AG09309 (cell line): ENCODE measurements around the gene MIS18BP1.

Experiments used
- DNase-seq: peaks from one replicate; pipeline ENCODE4 v3.0.0-alpha.2; 2010; ENCODE audit warnings: low read depth
- H3K4me3 ChIP-seq: 2 replicates; pipeline ENCODE4 v1.5.1; 2011; ENCODE audit warnings: mild to moderate bottlenecking, low read depth, low read length, moderate library complexity; ENCODE audit not compliant: control insufficient read depth
- TF ChIP-seq, protein P1 (sequence below): IDR thresholded peaks from 2 replicates; pipeline ENCODE4 v1.5.1; 2011; ENCODE audit warnings: mild to moderate bottlenecking, low read depth, low read length, inconsistent platforms; ENCODE audit not compliant: insufficient read depth, control insufficient read depth; ENCODE audit errors: missing control alignments

Gene MIS18BP1

DNA sequence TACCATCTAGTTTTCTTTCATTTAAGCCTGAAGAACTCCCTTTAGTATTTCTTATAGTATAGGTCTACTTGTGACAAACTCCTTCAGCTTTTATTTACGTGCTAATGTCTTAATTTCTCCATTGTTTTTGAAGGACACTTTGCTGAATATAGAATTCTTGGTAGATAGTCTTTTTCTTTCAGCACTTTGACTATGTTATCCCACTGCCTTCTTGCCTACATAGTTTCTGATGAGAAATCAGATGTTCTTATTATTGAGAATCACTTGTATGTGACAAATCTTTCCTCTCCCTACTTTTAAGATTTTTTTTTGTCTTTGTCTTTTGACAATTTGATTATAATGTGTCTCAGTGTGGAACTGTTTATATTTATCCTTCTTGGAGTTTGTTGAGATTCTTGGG, 5.1 kb upstream of the MIS18BP1 start:
- H3K4me3 ChIP-seq = no peak overlapping the region
- TF ChIP-seq, protein P1, sequence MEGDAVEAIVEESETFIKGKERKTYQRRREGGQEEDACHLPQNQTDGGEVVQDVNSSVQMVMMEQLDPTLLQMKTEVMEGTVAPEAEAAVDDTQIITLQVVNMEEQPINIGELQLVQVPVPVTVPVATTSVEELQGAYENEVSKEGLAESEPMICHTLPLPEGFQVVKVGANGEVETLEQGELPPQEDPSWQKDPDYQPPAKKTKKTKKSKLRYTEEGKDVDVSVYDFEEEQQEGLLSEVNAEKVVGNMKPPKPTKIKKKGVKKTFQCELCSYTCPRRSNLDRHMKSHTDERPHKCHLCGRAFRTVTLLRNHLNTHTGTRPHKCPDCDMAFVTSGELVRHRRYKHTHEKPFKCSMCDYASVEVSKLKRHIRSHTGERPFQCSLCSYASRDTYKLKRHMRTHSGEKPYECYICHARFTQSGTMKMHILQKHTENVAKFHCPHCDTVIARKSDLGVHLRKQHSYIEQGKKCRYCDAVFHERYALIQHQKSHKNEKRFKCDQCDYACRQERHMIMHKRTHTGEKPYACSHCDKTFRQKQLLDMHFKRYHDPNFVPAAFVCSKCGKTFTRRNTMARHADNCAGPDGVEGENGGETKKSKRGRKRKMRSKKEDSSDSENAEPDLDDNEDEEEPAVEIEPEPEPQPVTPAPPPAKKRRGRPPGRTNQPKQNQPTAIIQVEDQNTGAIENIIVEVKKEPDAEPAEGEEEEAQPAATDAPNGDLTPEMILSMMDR = no peak
- no peak for DNase-seq

DNA sequence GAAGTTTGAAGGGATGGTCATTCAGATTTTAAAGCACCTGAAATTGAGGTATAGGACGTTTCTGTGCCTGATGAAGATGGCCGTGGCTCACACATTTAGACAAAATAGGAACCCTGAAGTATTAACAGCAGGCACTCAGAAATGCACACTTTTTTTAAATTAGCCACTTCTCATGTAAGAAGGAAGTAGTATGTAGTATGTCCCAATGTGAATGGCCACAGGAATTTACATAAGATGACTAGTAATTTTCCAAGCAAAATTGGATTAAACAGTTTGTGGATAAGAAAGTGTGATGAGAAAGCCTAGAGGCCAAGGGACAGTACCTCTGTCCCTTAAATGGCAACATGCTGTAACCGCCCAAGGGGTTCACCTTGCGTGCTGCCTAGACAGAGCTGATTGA, 1.8 kb upstream of the MIS18BP1 start:
- TF ChIP-seq, protein P1 = no peak
- DNase-seq = no peak
- no peak overlapping the region for H3K4me3 ChIP-seq

DNA sequence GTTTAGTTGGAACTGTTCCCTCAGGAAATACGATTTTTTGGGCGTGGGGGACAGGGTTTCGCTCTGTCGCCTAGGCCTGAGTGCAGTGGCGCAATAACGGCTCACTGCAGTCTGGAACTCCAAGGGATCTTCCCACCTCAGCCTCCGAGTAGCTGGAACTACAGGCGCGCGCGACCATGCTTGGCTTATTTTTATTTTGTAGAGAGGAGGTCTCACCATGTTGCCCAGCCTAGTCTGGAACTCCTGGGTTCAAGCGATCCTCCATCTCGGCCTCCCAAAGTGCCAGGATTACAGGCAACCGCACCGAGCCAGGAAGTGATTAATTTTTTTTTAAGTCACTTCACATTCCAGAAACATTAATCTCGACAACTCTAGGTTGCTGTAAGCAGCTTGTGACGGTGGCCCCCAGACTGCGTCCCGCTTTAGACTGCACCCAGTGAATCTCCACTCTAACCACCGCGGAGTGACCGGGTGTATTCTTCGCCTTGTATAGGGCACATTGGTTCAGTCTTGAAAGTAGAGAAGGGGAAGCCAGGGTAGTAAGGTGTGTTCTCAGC, 830 bp upstream of the MIS18BP1 start:
- no peak for DNase-seq
- TF ChIP-seq, protein P1 = no peak
- peak overlapping the region; percentile 81 for H3K4me3 ChIP-seq

DNA sequence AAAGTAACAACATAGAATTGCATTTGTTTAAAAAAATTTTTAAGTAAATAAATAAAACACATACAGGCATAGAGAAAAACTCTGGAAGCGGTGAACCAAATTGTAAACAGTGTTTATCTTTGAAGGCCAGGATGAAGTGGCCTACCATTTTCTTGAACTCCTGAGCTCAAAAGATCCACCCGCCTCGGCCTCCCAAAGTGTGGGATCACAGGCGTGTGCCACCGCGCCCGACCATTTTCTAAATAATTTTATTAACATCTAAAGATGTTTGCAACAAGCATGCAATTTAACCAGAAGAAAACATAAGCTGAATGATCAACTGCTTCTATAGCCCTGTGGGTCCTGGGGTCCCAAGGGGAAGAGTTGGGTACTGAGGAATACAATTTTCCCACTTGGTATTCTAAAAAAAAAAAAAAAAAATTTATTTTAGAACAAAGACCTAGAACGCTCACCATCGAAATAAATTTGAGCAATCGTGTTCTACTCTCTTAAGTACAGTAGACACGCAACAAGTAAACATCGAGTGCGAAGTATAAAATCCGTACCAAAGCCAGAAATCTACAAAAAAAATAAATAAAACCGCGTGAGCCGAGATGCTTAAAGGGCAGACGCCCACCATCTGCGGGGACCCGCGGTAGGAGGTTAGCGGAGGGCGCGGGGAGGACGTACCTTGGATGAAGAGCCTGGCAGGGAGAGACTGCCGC, 484 bp downstream of the MIS18BP1 start:
- TF ChIP-seq, protein P1 = no peak
- DNase-seq = no peak
- peak overlapping the region; percentile 81 for H3K4me3 ChIP-seq

DNA sequence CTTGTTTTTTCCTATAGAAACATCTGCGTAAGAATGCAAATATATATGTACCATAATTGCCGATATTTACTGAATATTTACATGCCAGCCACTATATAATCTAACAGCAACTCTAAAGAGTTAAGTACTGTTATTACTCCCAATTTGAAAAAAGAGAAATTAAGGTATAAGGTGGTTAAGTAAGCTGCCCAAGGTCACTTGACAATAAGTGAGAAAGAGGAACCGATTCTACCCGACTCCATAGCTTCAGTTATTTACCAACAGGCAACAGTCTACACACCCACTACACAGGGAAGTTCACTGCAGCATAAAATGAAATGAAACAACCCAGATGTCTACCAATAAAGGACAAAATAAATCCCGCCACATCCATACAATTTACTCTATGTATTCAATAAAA, 1.1 kb downstream of the MIS18BP1 start:
- no peak for DNase-seq
- TF ChIP-seq, protein P1 = no peak
- peak overlapping the region; percentile 81 for H3K4me3 ChIP-seq

DNA sequence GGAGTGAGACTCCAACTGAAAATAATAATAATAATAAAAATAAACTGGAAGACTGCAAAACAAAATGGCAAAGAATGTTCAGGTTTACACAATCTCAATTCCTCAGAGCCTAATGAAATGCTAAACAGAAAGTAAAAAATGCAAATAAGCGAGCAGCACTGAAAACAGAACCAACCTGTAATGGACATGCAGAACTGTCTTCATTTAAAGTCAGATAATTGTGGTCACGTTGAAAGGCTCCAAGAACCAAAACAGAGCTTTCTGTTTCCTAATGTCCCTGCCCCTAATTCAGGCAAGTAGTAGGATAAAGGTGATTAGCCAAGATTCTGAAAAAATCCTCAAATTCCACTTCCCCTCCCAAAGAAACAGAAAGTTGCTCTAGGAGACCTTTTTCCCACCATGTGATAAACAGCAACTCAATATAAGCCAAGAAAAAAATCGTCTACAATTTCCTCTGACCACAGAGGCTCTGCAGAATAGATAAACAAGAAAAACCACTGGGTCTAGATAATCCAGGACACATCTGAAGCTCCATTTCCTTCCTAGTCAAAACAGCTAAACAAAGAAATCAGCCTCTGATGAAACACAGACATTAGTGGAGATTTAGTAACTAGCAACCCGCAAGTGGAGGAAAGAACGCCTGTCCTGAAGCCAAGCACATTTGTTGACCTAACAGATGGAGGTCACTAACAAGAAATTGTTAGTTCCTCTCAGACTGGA, 3.0 kb downstream of the MIS18BP1 start:
- TF ChIP-seq, protein P1 = no peak
- peak; percentile 49 for DNase-seq
- peak overlapping the region; percentile 0 for H3K4me3 ChIP-seq
